SU-DHL-6 (cell line): ENCODE results near the gene ZNF385D.

Experiments
- CTCF ChIP-seq: fragments of 200-600 bp; sonication (generic); IDR thresholded peaks from one replicate; pipeline ENCODE4 v1.5.1; 2017; ENCODE audit warnings: antibody characterized with exemption, mild to moderate bottlenecking, low read length, moderate library complexity; ENCODE audit not compliant: insufficient read depth, poor library complexity, severe bottlenecking
- EZH2phosphoT487 ChIP-seq: fragments of 200-600 bp; sonication (generic), shearing (Covaris generic); conservative IDR thresholded peaks from 2 replicates; pipeline ENCODE4 v1.6.1; 2018; ENCODE audit warnings: mild to moderate bottlenecking, antibody characterized with exemption, low read length, moderate library complexity, mixed read lengths

- TF ChIP-seq EZH2phosphoT487 (no peak), CTCF (no peak)
These were observed 230.7 kb downstream of the ZNF385D start for GRCh38 chr3:21520106-21520963.
